ENCODE measurements around the gene PLEKHN1. TPM values are rescaled to one million over a fixed set of nuclear protein-coding genes. Genes with fewer than 3 reads are reported as not detected.

The PLEKHN1 gene
- total RNA-seq, 6 donors from 2014 or later = 1.1 to 11.5 (median 1.6) TPM

GRCh38 chr1:959731-960362 is 6.4 kb upstream of the PLEKHN1 start:
- Histone ChIP-seq H3K36me3 (peaks cover 3 to 39% (median 29%) of the 10 kb centered on the region in 4 donors), H3K27ac (peak overlapping the region in 1 of 4 donors; percentile 78), H3K4me1 (peaks cover 29 to 48% (median 29%) of the 10 kb centered on the region in 4 donors), H3K27me3 (no peaks in the 10 kb centered on the region), H3K4me3 (peak overlapping the region; percentile 83 to 100 (median 92)), H3K9me3 (no peaks in the 10 kb centered on the region)
- TF ChIP-seq POLR2AphosphoS5 (IDR thresholded peaks at IDR 0.05) (no peak), EP300 (IDR thresholded peaks at IDR 0.05) (no peak), POLR2A (IDR thresholded peaks at IDR 0.05) (no peak)
- TF ChIP-seq, protein P1, sequence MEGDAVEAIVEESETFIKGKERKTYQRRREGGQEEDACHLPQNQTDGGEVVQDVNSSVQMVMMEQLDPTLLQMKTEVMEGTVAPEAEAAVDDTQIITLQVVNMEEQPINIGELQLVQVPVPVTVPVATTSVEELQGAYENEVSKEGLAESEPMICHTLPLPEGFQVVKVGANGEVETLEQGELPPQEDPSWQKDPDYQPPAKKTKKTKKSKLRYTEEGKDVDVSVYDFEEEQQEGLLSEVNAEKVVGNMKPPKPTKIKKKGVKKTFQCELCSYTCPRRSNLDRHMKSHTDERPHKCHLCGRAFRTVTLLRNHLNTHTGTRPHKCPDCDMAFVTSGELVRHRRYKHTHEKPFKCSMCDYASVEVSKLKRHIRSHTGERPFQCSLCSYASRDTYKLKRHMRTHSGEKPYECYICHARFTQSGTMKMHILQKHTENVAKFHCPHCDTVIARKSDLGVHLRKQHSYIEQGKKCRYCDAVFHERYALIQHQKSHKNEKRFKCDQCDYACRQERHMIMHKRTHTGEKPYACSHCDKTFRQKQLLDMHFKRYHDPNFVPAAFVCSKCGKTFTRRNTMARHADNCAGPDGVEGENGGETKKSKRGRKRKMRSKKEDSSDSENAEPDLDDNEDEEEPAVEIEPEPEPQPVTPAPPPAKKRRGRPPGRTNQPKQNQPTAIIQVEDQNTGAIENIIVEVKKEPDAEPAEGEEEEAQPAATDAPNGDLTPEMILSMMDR (IDR thresholded peaks at IDR 0.05) = no peak
- DNase-seq (peak in 1 of 2 donors; percentile 86), ATAC-seq (ENCODE audit: low FRiP score in 2 of 2) (peak in 1 of 2 donors; percentile 23)
- WGBS, 2 donors = 14 to 32% methylated on average over 17 to 28 of the region's 57 CpGs

- no peaks in the 10 kb centered on the region for H3K27me3 ChIP-seq
- peak in 1 of 2 donors; percentile 84 for ATAC-seq (ENCODE audit: low FRiP score in 2 of 2)
- DNase-seq = peak; percentile 76 to 97
- 0 to 3% methylated on average over 19 to 33 of the region's 109 CpGs for WGBS, 2 donors
- peaks cover 29 to 48% (median 29%) of the 10 kb centered on the region in 4 donors for H3K4me1 ChIP-seq
- H3K27ac ChIP-seq = peak within 1 kb of the TSS in 1 of 4 donors; percentile 78
- TF ChIP-seq POLR2A (IDR thresholded peaks at IDR 0.05) (peak in 1 of 4 donors; percentile 29), EP300 (IDR thresholded peaks at IDR 0.05) (no peak), POLR2AphosphoS5 (IDR thresholded peaks at IDR 0.05) (no peak)
- TF ChIP-seq, protein P1 (IDR thresholded peaks at IDR 0.05) = peak in 1 of 6 experiments; percentile 16
- H3K36me3 ChIP-seq = peaks cover 0 to 32% (median 22%) of the 10 kb centered on the region in 4 donors
- H3K4me3 ChIP-seq = peak within 1 kb of the TSS; percentile 83 to 100 (median 92)
- no peaks in the 10 kb centered on the region for H3K9me3 ChIP-seq
These were observed 5.7 kb upstream of the PLEKHN1 start, which contains the start of gene KLHL17 for GRCh38 chr1:960363-961131. KLHL17 (plus strand) TSS chr1:960584; CDS start chr1:960694, 110 bp downstream.

DNA sequence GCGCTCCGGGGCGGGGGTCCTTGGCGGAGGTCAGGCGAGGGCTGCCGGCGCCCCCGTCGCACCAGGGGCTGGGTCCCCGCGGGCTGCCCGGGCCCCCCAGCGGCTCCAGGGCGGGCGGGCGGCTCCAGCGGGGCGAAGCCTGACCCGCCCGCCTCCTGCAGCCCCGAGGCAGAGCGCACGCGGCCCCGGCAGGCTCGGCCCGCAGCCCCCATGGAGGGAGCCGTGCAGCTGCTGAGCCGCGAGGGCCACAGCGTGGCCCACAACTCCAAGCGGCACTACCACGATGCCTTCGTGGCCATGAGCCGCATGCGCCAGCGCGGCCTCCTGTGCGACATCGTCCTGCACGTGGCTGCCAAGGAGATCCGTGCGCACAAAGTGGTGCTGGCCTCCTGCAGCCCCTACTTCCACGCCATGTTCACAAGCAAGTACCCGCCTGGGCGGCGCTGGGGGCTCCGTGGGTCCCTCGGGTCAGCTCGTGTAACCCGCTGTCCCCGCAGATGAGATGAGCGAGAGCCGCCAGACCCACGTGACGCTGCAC is 5.1 kb upstream of the PLEKHN1 start:
- Histone ChIP-seq H3K4me3 (peak overlapping the region; percentile 83 to 100 (median 92)), H3K4me1 (peaks cover 33 to 53% (median 34%) of the 10 kb centered on the region in 4 donors), H3K9me3 (no peaks in the 10 kb centered on the region), H3K27me3 (no peaks in the 10 kb centered on the region), H3K27ac (peak overlapping the region in 1 of 4 donors; percentile 78), H3K36me3 (peaks cover 0 to 25% (median 15%) of the 10 kb centered on the region in 4 donors)
- 88 to 91% methylated on average over 13 to 14 of the region's 56 CpGs for WGBS, 2 donors
- ATAC-seq (ENCODE audit: low FRiP score in 2 of 2) = no peak
- TF ChIP-seq EP300 (IDR thresholded peaks at IDR 0.05) (no peak), POLR2A (IDR thresholded peaks at IDR 0.05) (no peak), POLR2AphosphoS5 (IDR thresholded peaks at IDR 0.05) (no peak)
- TF ChIP-seq, protein P1 (IDR thresholded peaks at IDR 0.05) = no peak
- DNase-seq = peak in 1 of 2 donors; percentile 87

- DNase-seq (peak in 1 of 2 donors; percentile 85), ATAC-seq (ENCODE audit: low FRiP score in 2 of 2) (no peak)
- Histone ChIP-seq H3K36me3 (peaks cover 0 to 14% (median 7%) of the 10 kb centered on the region in 4 donors), H3K4me3 (no peak overlapping the region), H3K9me3 (no peaks in the 10 kb centered on the region), H3K4me1 (peaks cover 37 to 55% (median 42%) of the 10 kb centered on the region in 4 donors), H3K27ac (no peak overlapping the region), H3K27me3 (no peaks in the 10 kb centered on the region)
- TF ChIP-seq, protein P1 (IDR thresholded peaks at IDR 0.05) = no peak
- no peak for TF ChIP-seq POLR2A (IDR thresholded peaks at IDR 0.05)
- no peak for TF ChIP-seq EP300 (IDR thresholded peaks at IDR 0.05)
- no peak for TF ChIP-seq POLR2AphosphoS5 (IDR thresholded peaks at IDR 0.05)
- 94 to 100% methylated on average over 9 to 54 of the region's 57 CpGs for WGBS, 2 donors
These were observed 3.6 kb upstream of the PLEKHN1 start for GRCh38 chr1:962381-963300.
